Progenitor cell of endocrine pancreas (in vitro differentiated cells): Measurements from ENCODE around the gene KRTAP9-2. TPM values are rescaled to one million over a fixed set of nuclear protein-coding genes. Genes with fewer than 3 reads are reported as not detected.
"Not testable (repeated sequence)": the region's sequence is repeated elsewhere in the genome, so short reads cannot be mapped to it uniquely, and the experiment has no call there.

Experiments used
- DNase-seq: peaks from one replicate; pipeline ENCODE4 v3.0.0; 2021; ENCODE audit warnings: low spot score; ENCODE audit not compliant: unreplicated experiment
- H3K27ac Mint-ChIP-seq: 2 replicates; pipeline ENCODE4 v1.8.0; 2021; ENCODE audit warnings: mild to moderate bottlenecking, moderate library complexity, mixed read lengths
- H3K27me3 Mint-ChIP-seq: 2 replicates; pipeline ENCODE4 v1.8.0; 2021; ENCODE audit warnings: mixed read lengths
- H3K36me3 Mint-ChIP-seq: 2 replicates; pipeline ENCODE4 v1.8.0; 2022; ENCODE audit warnings: mixed read lengths; ENCODE audit not compliant: insufficient read depth
- H3K4me1 Mint-ChIP-seq: 2 replicates; pipeline ENCODE4 v1.8.0; 2021; ENCODE audit warnings: low read depth, mixed read lengths
- H3K4me3 Mint-ChIP-seq: 2 replicates; pipeline ENCODE4 v1.8.0; 2021; ENCODE audit warnings: low read depth, mild to moderate bottlenecking, moderate library complexity, mixed read lengths
- H3K9me3 Mint-ChIP-seq: 2 replicates; pipeline ENCODE4 v1.8.0; 2021; ENCODE audit warnings: low read depth, mixed read lengths
- CTCF ChIP-seq: fragments of 200-600 bp; sonication (generic); IDR thresholded peaks from one replicate; pipeline ENCODE4 v1.5.0; 2021; ENCODE audit warnings: antibody characterized with exemption, mild to moderate bottlenecking; ENCODE audit not compliant: unreplicated experiment
- total RNA-seq: library from RNA; stranded (reverse); gene quantifications from 2 replicates; pipeline ENCODE4 v1.2.1, GENCODE V29; 2021

Gene KRTAP9-2
- total RNA-seq, 1 donor from 2014 or later: not detected

- DNase-seq: no peak
- Mint-ChIP-seq H3K9me3 (no peaks in the 10 kb centered on the region), H3K4me1 (no peaks in the 10 kb centered on the region), H3K36me3 (no peaks in the 10 kb centered on the region), H3K27me3 (peaks cover 74% of the 10 kb centered on the region), H3K4me3 (no peak overlapping the region), H3K27ac (no peak overlapping the region)
- TF ChIP-seq CTCF: no peak
Measured at GRCh38 chr17:41251261-41251660, 24.8 kb downstream of the KRTAP9-2 start.

- H3K27ac Mint-ChIP-seq: no peak overlapping the region
- H3K27me3 Mint-ChIP-seq: peaks cover 72% of the 10 kb centered on the region
- no peak for TF ChIP-seq CTCF
- H3K4me1 Mint-ChIP-seq: no peaks in the 10 kb centered on the region
- no peaks in the 10 kb centered on the region for H3K36me3 Mint-ChIP-seq
- DNase-seq: no peak
- no peak overlapping the region for H3K4me3 Mint-ChIP-seq
- H3K9me3 Mint-ChIP-seq: no peaks in the 10 kb centered on the region
Measured at GRCh38 chr17:41254861-41255260, 28.4 kb downstream of the KRTAP9-2 start.

- H3K27me3 Mint-ChIP-seq: peaks cover 68% of the 10 kb centered on the region
- not testable (repeated sequence) for H3K27ac Mint-ChIP-seq, H3K4me3 Mint-ChIP-seq, H3K36me3 Mint-ChIP-seq, H3K4me1 Mint-ChIP-seq, DNase-seq, H3K9me3 Mint-ChIP-seq
Measured at GRCh38 chr17:41255381-41256290, 29.2 kb downstream of the KRTAP9-2 start, which contains the start of gene KRTAP9-9. Gene KRTAP9-9, plus strand, starts transcription at chr17:41255384.

GRCh38 chr17:41256291-41256685 is 29.8 kb downstream of the KRTAP9-2 start:
- Mint-ChIP-seq H3K4me3 (no peak overlapping the region), H3K4me1 (no peaks in the 10 kb centered on the region), H3K27ac (no peak overlapping the region), H3K36me3 (no peaks in the 10 kb centered on the region), H3K9me3 (no peaks in the 10 kb centered on the region), H3K27me3 (peaks cover 64% of the 10 kb centered on the region)
- no peak for DNase-seq
- no peak for TF ChIP-seq CTCF

GRCh38 chr17:41258406-41258805 is 32.0 kb downstream of the KRTAP9-2 start:
- H3K4me3 Mint-ChIP-seq: no peak overlapping the region
- H3K9me3 Mint-ChIP-seq: no peaks in the 10 kb centered on the region
- peaks cover 57% of the 10 kb centered on the region for H3K27me3 Mint-ChIP-seq
- H3K27ac Mint-ChIP-seq: no peak overlapping the region
- TF ChIP-seq CTCF: no peak
- H3K36me3 Mint-ChIP-seq: no peaks in the 10 kb centered on the region
- DNase-seq: no peak
- no peaks in the 10 kb centered on the region for H3K4me1 Mint-ChIP-seq

GRCh38 chr17:41263212-41263611 is 36.8 kb downstream of the KRTAP9-2 start:
- Mint-ChIP-seq H3K9me3 (no peaks in the 10 kb centered on the region), H3K27me3 (peaks cover 29% of the 10 kb centered on the region)
- TF ChIP-seq CTCF: no peak

More at GRCh38 chr17:41263212-41263611, 36.8 kb downstream of the KRTAP9-2 start:
- Mint-ChIP-seq H3K27ac (no peak overlapping the region), H3K4me1 (no peaks in the 10 kb centered on the region), H3K4me3 (no peak overlapping the region), H3K36me3 (no peaks in the 10 kb centered on the region)
- DNase-seq: no peak
